GM21717 (cell line): ENCODE data around the gene ELP4.
A peak's percentile ranks its signal among the peaks of the same experiment; 100 is the strongest.
"Not testable (repeated sequence)": the region's sequence is repeated elsewhere in the genome, so short reads cannot be mapped to it uniquely, and the experiment has no call there.

Experiments used
- ATAC-seq: cut with Tn5 transposase; IDR thresholded peaks from one replicate; pipeline ENCODE4 v1.9.1; 2021; ENCODE audit warnings: mild to moderate bottlenecking, moderate library complexity; ENCODE audit not compliant: unreplicated experiment

Gene ELP4

GRCh38 chr11:31697049-31697448, 187.5 kb downstream of the ELP4 start:
- peak; percentile 99 for ATAC-seq

- ATAC-seq = no peak
These were observed 189.5 kb downstream of the ELP4 start for GRCh38 chr11:31699066-31699465.

GRCh38 chr11:31702966-31703365, 193.4 kb downstream of the ELP4 start:
- no peak for ATAC-seq

GRCh38 chr11:31706357-31706756, 196.8 kb downstream of the ELP4 start:
- no peak for ATAC-seq

GRCh38 chr11:31711137-31711536, 201.6 kb downstream of the ELP4 start:
- no peak for ATAC-seq

- no peak for ATAC-seq
These were observed 203.3 kb downstream of the ELP4 start for GRCh38 chr11:31712851-31713250.

GRCh38 chr11:31714840-31715239, 205.3 kb downstream of the ELP4 start:
- ATAC-seq = no peak

- no peak for ATAC-seq
These were observed 210.7 kb downstream of the ELP4 start for GRCh38 chr11:31720225-31720624.

GRCh38 chr11:31720671-31721365, 211.3 kb downstream of the ELP4 start:
- no peak for ATAC-seq

GRCh38 chr11:31722754-31723153, 213.2 kb downstream of the ELP4 start:
- ATAC-seq = no peak

- ATAC-seq = no peak
These were observed 215.6 kb downstream of the ELP4 start for GRCh38 chr11:31725176-31725575.

- ATAC-seq = no peak
These were observed 218.9 kb downstream of the ELP4 start for GRCh38 chr11:31728432-31728831.

GRCh38 chr11:31740131-31740530, 230.6 kb downstream of the ELP4 start:
- no peak for ATAC-seq

GRCh38 chr11:31740731-31741368, 231.3 kb downstream of the ELP4 start:
- ATAC-seq = not testable (repeated sequence)

- no peak for ATAC-seq
These were observed 238.0 kb downstream of the ELP4 start for GRCh38 chr11:31747581-31747980.

- no peak for ATAC-seq
These were observed 247.8 kb downstream of the ELP4 start for GRCh38 chr11:31757260-31757835.

- ATAC-seq = no peak
These were observed 252.1 kb downstream of the ELP4 start for GRCh38 chr11:31761636-31762035.

GRCh38 chr11:31763296-31763695, 253.7 kb downstream of the ELP4 start:
- ATAC-seq = no peak

GRCh38 chr11:31764261-31764660, 254.7 kb downstream of the ELP4 start:
- no peak for ATAC-seq

GRCh38 chr11:31764766-31765165, 255.2 kb downstream of the ELP4 start:
- ATAC-seq = no peak

GRCh38 chr11:31767066-31767465, 257.5 kb downstream of the ELP4 start:
- no peak for ATAC-seq

GRCh38 chr11:31767685-31768084, 258.1 kb downstream of the ELP4 start:
- no peak for ATAC-seq
